Umbilical cord (tissue), 2 donors: ENCODE data around the gene KTN1. TPM values are rescaled to one million over a fixed set of nuclear protein-coding genes. Genes with fewer than 3 reads are reported as not detected.

Source experiments
- DNase-seq: peaks from one replicate; pipeline ENCODE4 v3.0.0-alpha.2; 2015; ENCODE audit warnings: low spot score
- total RNA-seq: library from RNA; depleted of rRNA; stranded (reverse); fragments of >200 nt; gene quantifications from one replicate; pipeline ENCODE4 v1.2.3, GENCODE V29; 2014; ENCODE audit warnings: low replicate concordance; ENCODE audit not compliant: insufficient read depth

KTN1 gene
- total RNA-seq, 1 donor from 2014 or later = 103 TPM

DNA sequence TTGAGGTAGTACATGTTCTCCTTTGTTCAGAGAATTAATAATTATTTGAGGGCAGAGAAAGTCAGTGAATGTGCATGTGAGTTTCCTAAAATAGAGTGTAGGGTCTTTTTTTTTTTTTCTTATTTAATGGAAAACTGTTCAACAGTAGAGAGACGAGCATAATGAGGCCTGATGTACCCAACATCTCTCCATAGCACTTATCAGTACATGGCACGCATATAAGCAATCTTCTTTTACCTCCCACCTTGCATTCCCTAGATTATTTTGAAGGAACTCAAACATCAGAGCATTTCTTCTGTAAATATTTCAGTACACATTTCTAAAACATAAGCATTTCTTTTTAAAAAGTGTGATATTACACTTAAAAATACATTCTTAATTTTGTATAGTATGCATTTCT, 87.8 kb downstream of the KTN1 start:
- DNase-seq = no peak

DNA sequence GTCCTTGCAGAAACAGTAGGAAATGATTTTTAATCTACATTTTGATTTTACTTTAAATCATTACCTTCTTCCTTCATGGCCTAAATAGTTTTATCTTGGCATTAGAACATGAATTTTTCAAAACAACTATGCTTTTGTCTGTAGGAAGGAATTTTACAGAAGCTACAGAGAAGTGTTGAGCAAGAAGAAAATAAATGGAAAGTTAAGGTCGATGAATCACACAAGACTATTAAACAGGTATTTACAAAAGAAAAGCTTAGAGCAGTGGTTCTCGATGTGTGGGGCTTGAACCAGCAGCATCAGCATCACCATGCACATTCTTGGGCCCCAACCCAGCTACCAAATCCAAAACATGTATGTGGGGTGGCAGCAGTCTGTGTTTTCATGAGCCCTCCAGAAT, 91.6 kb downstream of the KTN1 start:
- DNase-seq = no peak

DNA sequence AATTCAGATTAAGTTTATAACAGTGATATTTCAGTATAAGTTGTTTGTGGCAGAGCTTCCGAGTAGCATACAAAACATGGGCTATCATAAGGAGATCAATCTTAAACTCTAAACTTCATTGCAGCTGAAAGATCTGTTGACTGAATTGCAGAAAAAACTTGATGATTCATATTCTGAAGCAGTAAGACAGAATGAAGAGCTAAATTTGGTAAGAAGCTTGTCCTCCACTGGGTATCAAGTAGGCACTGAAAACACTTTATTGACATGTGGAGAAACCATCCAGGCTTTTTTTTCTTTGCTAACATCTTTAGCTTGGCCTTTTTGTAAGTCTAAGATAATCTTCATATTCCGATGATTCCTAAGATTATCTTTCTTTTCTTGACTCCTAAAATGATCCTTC, 93.0 kb downstream of the KTN1 start:
- no peak for DNase-seq

DNA sequence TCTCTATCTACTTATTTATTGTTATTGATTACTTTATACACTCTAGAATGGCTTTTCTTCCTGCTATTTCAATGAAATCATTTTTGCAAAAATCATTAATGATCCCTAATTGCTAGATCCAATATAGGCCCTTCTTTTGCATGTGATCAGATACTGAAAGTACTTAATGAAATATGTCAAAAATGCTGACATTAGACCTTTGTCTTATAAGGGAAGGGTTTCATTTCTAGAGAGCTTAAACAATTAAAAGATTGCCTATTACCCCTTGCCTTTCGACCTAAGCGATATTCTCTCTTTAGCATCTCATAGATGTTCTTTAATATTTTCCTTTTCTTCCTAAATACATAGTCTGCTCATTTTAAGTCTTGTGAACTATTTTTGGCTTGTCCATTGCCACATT, 101.1 kb downstream of the KTN1 start:
- no peak for DNase-seq

DNA sequence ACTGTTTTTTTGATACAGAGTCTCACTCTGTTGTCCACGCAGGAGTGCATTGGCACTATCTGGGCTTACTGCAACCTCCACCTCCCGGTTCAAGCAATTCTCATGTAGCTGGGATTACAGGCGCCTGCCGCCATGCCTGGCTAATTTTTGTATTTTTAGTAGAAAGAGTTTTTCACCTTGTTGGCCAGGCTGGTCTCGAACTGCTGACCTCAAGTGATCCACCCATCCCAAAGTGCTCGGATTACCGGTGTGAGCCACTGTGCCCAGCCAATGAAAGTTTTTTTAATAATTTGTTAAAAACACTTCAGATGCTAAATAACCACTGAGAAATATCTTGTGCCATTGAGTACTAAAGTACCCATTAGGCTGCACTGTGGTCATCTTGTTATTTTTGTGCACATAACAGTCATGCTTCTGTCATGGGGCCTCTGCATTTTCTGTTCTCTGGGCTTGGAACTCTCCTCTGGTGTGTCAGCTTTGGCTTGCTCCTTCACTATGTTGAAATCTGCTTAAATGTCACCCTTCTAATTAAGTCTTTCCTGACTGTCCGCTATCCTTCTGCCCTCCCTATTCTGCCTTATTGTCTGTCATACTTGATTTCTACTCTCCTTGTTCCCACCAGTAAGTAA, 105.1 kb downstream of the KTN1 start:
- DNase-seq = no peak

DNA sequence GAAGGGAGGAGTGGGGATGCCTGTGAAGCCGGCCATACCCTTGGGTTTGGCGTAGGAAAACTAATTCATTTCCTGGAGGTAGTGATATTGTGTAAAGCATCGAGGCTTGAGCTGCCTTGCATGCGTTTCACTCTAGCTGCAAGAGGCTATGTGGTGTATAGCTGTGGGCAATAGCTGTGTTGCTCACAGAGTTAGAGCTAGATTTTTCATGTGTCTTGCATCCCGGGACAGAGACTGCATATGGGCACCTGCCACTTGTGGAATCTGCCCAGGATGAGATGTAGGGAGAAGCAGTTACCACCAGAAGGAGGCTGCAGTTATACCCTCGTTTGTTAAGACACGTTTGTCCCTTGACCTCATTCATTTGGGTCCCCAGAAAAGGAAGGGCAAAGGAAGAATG, 106.7 kb downstream of the KTN1 start:
- no peak for DNase-seq

DNA sequence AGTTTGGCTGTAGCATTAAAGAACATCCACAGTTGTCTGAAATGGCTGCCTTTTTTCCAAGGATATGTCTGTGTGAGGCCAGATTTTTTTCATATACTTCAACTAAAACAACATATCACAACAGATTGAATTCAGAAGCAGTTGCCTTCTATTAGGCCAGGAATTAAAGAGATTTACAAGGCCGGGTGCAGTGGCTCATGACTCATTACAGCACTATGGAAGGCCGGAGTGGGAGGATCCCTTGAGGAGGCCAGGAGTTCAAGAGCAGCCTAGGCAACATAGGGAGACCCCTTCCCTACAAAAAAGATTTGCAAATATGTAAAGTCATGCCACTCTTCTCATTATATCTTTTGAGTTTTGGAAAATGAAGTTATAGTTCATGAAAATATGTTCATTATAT, 108.6 kb downstream of the KTN1 start:
- no peak for DNase-seq

DNA sequence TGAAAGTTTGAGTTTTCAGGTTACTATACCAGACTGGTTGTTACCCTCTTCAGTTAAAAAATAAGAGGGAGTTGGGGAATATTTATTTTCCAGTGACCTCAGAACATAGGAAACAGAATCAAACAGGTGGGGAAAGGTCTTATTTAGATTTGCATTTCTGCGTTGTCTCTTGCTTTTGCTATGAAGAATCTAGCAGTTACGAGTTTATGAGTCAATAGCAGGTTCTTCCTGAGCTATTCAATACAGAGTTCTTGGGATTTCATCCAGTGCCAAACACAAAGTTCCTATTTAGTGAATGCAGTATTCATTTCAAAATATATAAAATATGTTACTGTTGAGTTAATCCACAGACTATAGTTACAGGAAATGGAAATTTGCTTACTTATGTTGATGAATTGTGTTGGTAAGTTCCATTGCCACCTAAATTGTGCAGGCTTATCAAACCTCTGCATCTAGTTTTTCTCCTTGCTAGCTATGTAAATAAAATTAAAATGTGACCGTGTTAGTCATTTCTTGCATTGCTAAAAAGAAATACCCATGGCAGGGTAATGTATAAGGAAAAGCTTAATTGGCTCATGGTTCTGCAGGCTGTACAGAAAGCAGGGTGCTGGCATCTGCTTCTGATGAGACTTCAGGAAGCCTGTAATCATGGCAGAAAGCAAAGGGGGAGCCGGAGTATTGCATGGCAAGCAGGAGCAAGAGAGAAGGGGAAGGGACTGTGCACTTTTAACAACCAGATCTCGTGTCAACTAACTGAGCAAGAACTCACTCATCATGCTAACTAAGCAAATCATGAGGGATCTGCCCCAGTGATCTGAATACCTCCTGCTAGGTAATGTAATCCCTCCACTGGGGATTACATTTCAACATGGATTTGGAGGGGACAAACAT, 110.2 kb downstream of the KTN1 start:
- no peak for DNase-seq

DNA sequence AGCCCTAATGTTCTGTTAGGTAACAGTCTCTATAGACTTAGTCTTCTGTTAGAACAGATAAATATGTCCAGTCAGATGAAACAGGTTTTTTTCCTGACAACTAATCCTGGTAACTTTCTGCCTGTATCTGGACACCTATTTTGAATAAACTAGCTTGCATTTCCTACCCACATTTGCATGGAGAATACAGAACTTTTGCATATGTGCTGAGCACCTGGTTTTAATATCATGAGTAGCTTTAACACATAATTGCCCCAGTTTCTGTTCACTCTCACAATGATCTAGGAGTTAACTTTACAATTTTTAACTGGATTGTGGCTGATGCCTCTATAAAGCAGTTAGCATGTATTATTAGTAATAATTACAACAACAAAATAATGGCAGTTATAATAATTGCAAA, 111.7 kb downstream of the KTN1 start:
- no peak for DNase-seq

DNA sequence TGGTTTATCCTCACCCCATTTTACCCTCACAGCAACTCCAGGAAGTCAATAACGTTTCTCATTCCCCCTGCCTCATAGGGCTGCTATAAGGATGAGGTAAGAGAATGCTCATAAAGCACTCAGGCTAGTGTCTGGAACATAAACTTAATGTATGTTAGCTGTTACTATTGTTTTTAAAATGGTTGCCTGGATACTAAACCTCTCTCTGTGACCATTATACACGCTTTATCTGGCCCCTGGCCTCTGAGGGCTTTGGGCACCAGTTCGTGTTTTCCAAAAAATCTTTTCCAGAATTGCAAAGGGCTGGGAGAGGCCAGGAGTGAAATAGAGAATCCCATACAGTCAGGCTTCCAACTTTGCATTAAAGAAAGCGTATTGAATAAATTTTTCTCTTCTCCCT, 113.9 kb downstream of the KTN1 start:
- peak; percentile 10 for DNase-seq

DNA sequence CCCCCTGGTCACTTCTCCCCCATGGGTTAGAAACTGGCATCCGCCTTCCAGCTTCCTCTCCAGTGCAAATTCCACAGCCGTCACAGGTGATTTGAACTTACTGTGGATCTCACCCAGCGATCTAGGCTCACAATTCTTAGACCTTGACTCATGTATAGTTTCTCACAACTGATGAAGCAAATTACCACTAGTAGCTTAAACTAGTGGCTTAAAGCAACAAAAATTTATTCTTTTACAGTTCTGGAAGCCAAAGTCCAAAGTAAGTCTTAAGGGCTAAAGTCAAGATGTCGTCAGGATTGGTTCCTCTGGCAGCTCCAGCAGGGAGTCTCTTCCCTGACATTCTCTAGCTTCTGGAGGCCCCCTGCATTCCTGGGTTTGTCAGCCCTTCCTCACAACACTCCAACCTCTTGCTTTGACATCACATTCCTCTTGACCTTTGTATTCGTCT, 117.4 kb downstream of the KTN1 start:
- DNase-seq = no peak

DNA sequence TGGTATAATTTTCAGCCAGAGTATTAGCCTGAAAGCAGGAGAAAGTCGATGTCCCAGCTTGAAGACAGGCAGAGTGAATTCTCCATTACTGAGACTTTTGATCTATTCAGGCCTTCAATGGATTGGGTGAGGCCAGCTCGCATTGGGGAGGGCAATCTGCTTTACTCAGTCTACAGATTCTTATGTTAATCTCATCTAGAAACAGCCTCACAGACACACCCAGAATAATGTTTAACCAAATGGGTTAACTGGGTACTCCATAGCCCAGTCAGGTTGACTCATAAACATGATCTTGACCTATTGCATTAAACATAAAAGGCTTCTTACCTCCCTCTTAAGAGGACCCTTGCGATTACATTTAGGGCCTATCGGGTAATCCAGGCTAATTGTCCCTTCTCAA, 118.0 kb downstream of the KTN1 start:
- no peak for DNase-seq

DNA sequence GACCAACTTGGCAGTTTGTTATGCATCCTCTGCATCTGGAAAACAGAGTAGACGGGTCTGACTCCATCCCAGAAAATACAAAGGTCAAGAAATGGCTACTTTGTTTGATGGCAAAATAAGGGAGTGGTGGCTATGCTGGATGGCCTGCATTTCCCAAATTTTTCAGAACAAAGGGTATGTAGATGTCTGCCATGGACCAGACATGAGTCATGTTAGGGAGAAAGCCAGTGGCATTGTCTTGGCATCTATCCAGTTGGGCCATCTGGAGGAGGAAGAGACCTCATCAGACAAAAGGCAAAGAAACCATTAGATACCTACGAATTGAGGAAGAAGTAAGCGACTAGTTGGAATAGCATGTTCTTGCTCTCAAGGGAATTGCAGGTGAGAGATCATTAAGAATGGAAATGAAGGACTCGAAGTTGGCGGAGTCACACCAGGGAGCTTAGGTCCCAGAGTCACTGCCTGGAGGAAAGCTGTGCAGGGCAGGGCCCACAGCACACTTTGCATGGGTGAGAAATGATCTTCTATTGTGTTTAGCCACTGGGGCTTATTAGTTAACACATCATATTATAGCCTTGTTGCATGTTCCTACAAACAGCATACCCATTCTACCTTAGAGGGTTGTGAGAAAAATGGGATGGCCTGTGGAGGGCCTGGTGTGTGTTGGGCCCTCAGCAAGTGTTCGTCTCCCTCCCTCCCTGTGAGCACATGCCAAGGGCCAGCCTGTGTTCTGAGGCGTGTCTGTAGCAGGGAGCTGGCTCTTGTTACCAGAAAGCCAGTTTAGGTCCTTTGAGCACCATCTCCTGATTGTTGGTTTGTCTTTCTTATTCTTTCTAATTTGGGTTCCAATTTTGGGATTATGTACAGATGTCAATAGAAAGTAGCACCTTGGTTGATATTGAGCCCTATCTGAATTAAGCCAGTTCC, 119.4 kb downstream of the KTN1 start:
- no peak for DNase-seq

DNA sequence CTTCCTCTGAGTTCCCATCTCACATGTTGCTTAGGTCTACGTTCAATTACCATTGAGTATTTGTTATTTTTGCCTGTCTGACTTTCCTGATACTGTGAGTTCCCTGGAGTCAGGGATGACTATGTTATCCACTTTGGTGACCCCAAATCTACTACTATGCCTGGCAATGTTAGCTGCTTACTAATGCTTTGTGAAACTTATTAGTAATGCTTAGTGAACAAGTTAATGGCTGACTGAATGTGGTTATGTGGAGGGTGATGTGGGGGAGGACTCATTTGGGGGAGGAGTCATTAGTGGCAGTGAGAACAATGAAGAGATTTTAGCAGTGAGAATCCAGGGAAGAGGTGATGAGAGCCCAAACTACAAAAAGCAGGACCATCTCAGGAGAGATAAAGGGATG, 121.6 kb downstream of the KTN1 start:
- no peak for DNase-seq

DNA sequence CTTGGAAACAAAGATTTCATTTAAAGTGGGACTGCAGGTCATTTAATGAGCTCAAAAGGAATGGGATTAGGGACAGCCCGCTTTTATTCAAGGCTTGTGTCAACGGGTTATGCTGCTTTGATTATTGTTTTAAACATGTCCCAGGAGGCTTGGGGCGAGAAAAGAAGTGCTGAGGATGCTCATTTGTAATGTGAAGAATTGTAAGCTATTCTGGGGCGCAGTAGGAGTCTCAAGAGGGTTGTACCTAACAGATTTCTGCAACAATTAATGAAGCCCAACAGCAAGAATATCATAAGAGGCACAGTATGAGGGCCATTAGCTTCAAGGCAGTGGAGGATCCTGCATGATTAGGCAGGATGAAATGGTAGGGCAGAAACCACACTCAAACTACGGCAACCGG, 122.5 kb downstream of the KTN1 start:
- DNase-seq = no peak

DNA sequence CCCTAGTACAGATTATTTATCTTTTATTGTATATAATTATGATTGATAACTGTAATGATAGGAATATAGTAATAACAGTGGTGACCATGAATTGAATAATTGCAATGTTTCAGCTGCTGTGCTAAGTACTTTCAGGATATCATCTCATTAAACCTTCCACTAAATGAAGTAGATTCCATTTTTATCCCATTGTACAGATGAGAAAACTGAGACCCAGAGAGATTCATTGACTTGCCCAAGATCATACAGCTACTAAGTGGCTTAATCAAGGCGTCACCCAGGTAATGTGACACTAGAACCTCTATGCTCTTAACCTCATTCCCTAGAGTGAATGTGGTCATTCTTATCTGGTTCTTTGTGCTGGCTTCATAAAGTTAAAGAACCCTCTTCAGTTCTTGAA, 124.6 kb downstream of the KTN1 start:
- no peak for DNase-seq

DNA sequence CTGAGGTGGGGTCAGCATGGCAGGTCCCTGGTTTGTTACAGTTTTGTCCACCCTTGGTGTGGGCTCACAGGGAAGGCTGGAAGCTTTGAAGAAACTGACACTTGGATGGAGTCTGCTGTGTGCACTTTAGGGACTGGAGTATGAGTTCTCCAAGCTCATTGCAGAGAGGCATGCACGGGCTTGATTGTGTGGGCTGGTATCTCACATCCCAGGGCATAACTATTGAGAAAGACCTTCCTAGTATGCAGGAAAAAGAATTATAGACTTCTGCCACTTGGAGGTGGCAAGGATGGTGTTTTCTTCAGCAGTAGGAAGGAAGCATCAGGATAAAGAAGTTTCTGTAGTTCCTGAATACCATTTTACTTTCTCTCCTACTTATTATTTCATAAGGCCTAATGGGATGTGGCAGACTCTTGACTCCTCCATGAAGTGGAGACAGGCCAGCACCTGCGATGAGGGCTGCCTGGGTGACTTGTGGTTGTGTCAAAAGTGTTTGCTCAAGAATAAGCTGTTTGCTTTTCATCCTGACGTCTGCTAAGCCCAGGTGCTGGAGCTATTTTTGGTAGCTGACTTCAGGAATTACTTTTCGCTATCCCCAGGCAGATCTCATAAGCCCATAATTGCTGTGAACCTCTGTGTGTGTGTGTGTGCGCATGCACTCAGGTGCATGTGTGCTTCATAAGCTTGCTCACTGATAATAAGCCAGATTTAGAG, 125.8 kb downstream of the KTN1 start:
- DNase-seq = peak; percentile 7

DNA sequence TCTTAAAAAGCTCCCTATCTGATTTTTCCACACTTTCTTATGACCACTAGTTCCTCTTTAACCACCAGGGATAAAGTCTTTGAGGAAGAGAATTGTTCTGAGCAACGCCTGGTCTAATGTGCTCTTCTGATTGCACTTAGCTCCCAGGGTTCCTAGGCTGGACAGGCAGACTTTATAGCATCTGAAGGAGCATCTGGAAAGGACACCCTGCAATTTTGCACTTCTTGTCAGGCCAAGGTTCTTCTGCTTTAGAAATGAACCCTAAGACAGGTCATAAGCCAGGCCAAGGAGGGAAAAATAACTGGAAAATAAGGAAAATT, 126.3 kb downstream of the KTN1 start:
- DNase-seq = no peak

DNA sequence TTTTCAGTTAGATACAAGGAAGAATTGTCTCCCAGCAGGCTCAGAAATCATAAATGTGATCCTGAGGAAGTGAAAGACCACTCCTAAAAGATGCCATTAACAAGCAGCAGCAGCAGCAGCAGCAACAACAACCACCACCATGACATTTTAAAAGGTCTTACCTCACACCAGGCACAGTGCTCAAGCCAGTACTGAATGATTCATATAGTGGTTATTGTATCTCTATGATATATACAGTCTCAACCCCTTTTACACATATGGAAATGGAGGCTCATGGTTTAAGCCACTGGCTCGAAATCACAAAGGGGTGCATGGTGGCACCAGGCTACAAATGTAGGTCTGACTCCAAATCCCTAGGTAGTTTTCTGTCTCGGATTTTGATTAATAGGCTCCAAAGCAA, 126.9 kb downstream of the KTN1 start:
- no peak for DNase-seq

DNA sequence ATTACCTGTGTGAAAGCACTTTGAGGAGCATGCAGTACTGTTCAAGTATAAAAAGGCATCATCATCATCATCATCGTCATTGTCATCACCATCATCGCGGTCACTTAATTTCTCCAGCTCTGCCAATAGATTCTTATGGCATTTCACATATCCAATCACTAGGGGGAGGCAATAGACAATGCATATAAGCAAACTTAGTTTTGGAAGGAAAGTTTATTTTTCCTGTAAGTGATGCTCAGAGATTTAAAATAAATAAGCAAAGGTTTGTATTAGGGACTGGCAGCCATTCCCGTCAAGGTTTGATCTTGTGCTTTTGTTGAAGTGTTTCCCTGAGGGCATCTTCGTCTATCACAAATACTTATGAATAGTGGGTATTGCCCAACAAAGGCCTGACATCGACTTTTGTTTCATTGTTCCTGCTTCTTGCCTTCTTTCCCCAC, 127.4 kb downstream of the KTN1 start:
- peak; percentile 53 for DNase-seq

DNA sequence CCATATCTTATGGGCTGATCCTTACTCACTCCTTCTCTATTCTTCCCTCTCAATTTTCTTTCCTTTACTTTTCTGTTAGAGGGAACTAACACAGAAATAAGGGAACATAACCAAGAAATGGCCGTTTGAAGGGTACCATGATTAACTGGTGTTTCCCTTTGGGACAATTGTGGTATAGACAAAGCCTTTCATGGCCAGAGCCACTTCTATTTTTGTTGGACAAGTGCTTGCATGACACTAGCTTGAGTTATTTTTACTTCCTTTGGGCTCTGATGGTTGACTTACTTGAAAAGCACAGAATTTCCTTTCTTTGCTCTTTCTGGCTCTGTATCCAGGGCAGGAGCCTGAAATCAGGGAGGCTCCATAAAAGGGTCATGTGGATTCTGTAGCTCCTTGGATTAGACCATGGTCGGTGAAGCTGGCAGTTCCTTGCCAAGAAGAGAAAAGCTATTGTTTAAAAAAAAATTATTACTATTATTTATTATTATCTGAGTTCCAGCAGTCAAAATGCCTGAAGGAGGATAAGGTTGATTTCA, 130.6 kb downstream of the KTN1 start:
- DNase-seq = no peak
